GM12872 (cell line): ENCODE data around the gene MARCO.

Experiments used
- CTCF ChIP-seq: IDR thresholded peaks from 3 replicates; pipeline ENCODE4 v1.5.1; 2011; ENCODE audit warnings: low read depth, mild to moderate bottlenecking, low read length, moderate library complexity; ENCODE audit not compliant: insufficient read depth

The MARCO gene

DNA sequence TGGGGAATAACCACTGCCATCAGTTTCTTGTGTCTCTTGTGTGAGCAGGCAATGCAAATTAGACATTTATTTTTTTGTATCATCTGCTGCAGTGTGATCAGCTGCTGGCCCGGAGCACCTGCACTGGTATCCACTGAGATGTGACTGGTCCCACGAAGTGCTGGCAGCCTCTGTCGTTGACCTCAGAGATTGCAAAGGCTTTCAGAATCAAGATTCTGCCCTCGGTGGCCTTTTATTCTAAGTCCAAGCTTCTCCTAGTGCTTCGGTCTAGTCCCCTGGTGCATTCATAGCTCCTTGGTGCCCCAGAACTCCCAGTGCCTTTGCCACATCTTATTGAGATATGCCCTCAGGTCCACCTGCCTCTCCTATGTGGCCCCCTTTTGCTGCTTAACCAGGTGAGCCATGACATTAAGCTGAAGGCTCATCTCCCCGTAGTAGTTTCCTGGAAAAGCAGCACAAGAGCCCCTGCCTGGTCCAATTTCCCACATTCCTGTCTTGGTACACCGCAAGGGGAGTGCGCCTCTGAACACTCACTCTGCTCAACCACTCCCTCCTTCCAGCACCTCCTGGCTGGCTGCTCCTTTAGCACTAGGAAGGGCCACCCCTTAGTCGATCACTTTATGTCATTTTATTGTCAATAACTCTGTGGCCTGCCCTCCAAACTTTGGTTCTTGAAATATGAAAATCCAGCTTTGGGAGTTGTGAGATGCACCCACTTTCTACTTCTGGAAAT, 27.1 kb upstream of the MARCO start:
- TF ChIP-seq CTCF: no peak

DNA sequence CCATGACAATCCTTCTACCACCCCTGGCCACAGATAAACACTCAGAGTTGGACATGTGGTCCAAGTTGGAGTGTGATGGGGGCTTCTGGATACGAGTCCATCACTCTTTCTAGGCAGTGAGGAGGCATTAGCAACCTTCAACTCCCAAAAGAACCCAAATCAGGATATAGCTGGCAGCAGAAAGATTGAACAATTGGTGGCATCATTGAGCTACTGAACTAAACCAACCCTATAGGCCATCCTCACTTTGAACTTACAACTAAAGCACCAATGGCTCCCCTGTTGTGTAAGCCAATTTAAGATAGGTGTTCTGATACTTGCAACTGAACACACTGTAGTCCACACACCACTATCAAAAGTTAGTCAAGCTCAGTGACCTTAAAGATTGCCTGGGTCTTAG, 24.0 kb upstream of the MARCO start:
- no peak for TF ChIP-seq CTCF

DNA sequence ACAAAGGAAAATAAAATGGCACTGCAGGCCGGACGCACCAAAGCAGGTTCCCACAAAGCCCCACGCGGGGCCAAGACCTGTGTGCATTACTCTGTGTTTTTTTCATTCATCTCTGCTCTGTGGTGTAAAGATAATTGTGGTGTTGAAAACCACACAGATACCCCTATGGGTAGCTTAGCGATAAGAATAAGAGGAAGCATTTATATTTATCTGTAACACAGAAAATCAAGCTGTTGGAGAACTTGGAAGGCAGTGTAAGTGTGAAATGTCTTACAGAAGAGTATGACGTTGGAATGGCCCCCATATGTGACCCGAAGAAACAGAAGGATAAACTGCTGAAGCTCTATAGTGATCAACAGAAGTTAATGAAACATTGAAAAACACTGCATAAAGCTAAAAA, 20.3 kb upstream of the MARCO start:
- TF ChIP-seq CTCF: no peak

- TF ChIP-seq CTCF: no peak
These were observed 19.7 kb upstream of the MARCO start for GRCh38 chr2:118922254-118922653.

- no peak for TF ChIP-seq CTCF
These were observed 18.6 kb upstream of the MARCO start for GRCh38 chr2:118923371-118923770.

- TF ChIP-seq CTCF: no peak
These were observed 16.5 kb upstream of the MARCO start for GRCh38 chr2:118925476-118925875.

DNA sequence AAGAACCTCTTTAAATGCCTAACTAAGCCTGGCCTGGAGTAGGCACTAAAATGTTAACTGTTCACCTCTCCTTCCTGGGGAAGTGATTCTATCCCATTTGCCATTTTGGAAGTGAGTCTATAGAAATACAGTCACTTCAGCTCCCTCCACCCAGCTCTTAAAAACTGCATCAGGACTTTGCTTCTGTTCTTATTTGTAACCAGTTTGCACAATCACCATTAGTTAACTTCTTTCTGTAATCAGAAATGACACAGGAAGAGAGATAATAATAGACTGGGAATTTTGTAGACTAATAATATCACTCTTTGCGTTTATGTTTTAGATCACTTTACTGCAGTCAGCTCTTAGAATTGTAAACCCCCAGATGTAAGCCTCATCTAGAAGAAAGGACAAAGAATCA, 16.0 kb upstream of the MARCO start:
- no peak for TF ChIP-seq CTCF
